COLO829 (cell line): Measurements from ENCODE around the gene MYBBP1A.
A peak's percentile ranks its signal among the peaks of the same experiment; 100 is the strongest.

Source experiments
- DNase-seq: peaks from one replicate; pipeline ENCODE4 v3.0.0; 2012; ENCODE audit warnings: low spot score

MYBBP1A gene

GRCh38 chr17:4566785-4567184 is 11.6 kb upstream of the MYBBP1A start:
- peak; percentile 80 for DNase-seq

GRCh38 chr17:4565209-4566141 is 10.3 kb upstream of the MYBBP1A start:
- DNase-seq = peak; percentile 80

- DNase-seq = no peak
Measured at GRCh38 chr17:4562015-4562969, 7.1 kb upstream of the MYBBP1A start.

- no peak for DNase-seq
Measured at GRCh38 chr17:4560837-4561256, 5.7 kb upstream of the MYBBP1A start.

- DNase-seq = no peak
Measured at GRCh38 chr17:4560421-4560820, 5.2 kb upstream of the MYBBP1A start, which contains the start of gene GGT6. Gene GGT6 (minus strand): TSS chr17:4560577. CDS start chr17:4560521, 56 bp downstream.

- no peak for DNase-seq
Measured at GRCh38 chr17:4559966-4560365, 4.8 kb upstream of the MYBBP1A start.

- no peak for DNase-seq
Measured at GRCh38 chr17:4559139-4559791, 4.1 kb upstream of the MYBBP1A start.

- DNase-seq = no peak
Measured at GRCh38 chr17:4558347-4558971, 3.3 kb upstream of the MYBBP1A start.

GRCh38 chr17:4557626-4558346 is 2.6 kb upstream of the MYBBP1A start:
- no peak for DNase-seq

GRCh38 chr17:4556996-4557395 is 1.8 kb upstream of the MYBBP1A start:
- DNase-seq = no peak

- no peak for DNase-seq
Measured at GRCh38 chr17:4555873-4556759, 932 bp upstream of the MYBBP1A start.

GRCh38 chr17:4554441-4554996 is 665 bp downstream of the MYBBP1A start:
- no peak for DNase-seq

GRCh38 chr17:4553669-4554068 is 1.5 kb downstream of the MYBBP1A start:
- no peak for DNase-seq

- no peak for DNase-seq
Measured at GRCh38 chr17:4551796-4552525, 3.2 kb downstream of the MYBBP1A start.

GRCh38 chr17:4551141-4551540 is 4.0 kb downstream of the MYBBP1A start:
- no peak for DNase-seq

GRCh38 chr17:4550534-4551039 is 4.6 kb downstream of the MYBBP1A start:
- no peak for DNase-seq

- no peak for DNase-seq
Measured at GRCh38 chr17:4549781-4550533, 5.2 kb downstream of the MYBBP1A start.
